ENCODE results near the gene EHD4.

Gene EHD4

DNA sequence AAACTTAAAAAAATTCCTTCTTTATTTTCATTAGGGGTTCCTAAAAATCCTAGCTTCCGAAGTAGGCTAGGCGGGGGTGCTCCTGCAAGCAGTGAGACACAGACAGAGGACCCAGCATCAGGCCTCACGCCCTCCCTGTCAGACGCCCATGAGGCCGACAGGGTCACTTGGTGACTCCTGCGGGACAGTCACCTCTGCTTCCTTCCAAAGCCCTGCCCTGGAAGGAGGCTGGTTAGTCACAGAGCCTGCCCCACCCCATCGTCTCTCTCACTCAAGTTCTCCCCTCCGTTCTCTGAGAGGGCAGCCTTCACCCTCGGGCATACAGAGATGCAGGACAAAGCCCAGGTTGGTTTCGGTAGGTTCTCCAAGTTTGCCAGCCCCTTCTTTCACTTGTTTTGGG is 38.6 kb downstream of the EHD4 start:
- no peak for DNase-seq

DNA sequence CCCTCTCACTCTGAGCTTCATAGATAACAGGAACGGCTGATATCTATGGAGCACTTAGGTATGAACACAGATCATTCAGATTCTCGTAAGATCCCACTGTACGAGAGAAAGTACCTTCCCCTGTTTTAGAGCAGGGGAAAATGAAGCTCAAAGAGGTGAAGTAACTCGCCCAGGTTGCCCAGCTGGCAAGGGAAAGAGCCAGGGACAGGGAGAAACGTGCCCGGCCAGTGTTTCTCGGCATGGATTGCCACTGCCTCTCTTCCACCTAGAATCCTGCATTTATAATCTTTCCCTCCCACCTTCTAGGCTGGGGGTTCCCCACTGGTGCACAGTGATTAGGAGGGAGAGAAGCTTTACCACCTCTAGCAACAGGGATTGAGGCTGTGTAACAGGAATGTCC is 39.0 kb downstream of the EHD4 start:
- no peak for DNase-seq

DNA sequence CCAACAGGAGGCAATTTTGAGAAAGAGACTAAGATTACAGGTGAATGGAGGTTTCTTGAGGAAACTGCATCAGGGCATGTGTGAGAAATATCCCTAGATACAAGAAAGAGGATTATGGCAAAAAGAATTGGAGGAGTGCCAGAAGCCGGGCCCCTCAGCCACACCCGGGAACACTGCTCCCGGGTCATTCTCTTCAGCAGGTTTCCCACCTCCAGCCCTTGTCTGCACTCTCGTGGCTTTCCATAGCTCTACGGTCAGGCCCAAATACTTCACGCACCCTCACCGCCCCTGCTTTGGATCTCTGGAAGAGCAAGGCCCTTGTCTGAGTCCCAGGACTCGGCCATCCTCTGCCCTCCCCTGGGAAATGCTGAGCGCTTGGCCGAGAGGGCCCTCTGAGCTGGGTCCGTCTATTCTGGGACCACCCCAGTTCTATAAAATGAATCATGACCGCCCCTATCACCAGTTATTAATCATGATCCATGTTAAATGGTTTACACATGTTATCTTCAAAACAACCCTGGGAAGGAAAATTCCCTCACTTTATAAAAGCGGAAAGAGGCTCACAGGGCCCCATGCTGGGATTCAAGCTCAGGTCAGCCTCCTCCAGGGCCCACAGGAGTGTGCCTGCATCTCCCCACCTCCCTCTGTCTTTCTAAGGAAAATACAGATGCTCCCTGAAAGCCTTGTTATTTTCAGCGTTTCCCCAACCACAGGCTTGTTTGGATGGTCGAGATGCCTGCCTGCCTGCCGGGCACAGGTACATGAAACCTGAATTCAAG is 39.7 kb downstream of the EHD4 start:
- no peak for DNase-seq

DNA sequence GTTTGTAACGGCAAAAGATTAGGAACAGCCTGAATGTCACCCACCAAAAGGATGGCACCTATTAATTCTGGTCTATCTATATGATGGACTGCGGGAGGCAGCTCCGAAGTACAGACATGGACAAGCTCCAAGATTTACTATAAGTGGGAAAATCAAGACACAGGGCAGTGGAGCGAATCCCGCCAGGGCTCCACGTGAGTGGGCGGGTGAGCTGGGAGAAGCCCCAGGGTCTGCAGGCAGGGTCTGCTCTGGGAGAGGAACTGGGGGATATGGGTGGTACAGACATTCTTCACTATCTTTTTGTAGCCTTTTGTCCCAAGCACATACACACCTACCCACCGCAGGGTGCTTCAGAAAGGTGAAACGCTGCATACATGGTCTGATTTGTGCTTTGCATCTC is 40.3 kb downstream of the EHD4 start:
- DNase-seq = no peak

DNA sequence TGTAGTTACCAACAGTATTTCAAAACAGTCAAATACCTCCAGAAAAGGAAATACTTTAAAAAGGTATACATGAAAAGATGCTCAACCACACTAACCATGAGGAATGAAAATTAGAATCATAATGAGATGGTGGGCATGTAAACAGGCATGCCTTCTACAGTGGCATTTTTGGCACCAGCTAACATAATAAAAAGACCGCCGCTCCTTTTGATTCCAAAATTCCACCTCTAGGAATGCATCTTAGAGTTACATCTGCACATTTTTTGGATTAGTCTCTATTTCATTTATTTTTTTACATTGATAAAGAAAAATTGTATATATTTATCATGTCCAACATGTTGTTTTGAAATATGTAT is 41.5 kb downstream of the EHD4 start:
- no peak for DNase-seq

DNA sequence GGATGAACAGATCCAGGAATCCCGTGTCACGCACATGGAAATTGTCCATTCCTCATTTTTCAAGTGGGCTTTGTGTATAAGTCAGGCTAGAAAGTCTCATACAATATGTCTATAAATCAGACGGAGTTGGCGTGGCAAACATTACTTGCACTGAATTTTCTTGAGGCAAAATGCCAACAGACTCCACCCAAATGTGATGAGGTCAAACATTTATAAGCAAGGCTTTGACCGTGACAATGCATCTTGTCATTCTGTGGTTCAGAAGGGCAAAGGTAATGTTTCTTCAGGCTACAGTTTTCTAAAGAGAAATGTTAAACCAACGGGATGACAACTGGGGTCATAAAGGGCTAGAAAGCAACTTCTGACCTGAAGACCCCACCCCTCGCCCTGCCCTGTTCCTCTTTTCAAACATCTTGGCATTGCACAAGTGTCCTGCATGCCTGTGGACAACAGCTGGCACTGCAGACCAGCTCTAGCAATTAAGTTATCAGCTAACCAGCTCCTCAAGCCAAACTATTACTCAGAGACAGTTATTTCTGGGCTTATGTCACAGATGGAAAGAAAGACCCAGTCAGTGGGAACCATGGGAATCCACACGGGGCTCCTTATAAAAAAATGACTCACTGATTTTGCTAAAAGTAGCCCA is 42.0 kb downstream of the EHD4 start:
- no peak for DNase-seq

DNA sequence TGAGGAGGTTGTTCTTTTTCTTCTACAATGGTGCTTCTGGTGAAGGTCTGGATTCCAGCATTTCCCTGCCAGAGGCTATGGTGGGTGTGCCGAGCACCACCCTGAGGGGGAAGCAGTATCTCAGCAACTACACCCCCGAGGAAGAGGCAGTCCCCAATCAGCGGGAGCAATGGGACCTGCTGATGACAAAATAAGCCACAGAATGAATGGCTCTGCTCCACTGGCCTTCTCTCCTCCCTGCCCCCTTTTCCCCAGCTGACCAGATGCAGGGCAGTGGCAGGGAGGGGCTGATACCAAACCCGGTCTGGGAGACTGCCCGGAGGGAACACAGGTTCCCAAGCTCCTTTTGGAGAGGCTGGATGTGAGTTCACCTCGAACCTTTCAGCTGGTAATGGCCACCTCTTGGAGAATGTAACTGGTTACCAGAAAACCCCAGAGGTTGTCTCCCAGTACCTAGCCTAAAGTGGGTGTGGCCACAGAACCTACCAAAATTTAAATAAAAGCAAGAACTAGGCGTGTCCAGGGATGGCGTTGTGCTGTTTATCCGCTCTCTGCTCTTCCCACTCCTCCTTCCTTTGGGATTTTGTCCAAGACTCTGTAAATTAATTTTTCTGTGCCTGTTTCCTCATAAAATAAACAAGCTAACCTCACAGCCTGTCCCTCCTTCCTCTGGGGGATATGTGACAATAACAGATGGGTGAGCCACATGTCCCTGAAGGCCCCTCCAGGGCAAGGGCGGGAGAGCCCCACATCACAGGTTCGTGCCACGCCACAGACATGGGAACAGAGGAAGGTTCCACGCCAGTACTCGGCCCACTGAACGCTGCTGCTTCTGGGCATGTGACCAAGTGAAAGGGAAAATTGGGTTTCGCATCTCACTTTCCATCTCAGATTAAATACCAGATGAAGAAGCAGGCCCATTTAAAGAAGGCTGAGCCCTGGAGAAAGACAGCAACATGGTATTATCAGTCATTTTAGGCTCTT is 43.4 kb downstream of the EHD4 start:
- DNase-seq = no peak

DNA sequence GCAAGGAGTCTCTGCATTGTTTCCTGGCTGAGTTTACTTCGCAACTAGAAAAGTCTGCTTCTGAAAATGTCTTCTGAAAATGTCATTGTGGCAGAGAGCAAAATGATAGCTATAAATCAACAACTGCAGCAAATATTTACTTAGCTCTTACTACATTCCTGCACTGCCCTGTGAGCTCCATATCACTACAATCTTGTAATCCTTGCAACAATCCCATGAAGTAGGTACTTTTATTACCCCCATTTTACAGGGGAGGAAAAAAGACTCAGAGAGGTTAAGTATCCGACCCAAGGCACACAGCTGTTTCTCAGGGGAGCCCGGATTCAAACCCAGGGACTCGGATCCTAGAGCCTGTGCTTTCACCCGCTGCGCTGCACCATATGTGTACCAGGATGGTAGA is 44.3 kb downstream of the EHD4 start:
- no peak for DNase-seq

DNA sequence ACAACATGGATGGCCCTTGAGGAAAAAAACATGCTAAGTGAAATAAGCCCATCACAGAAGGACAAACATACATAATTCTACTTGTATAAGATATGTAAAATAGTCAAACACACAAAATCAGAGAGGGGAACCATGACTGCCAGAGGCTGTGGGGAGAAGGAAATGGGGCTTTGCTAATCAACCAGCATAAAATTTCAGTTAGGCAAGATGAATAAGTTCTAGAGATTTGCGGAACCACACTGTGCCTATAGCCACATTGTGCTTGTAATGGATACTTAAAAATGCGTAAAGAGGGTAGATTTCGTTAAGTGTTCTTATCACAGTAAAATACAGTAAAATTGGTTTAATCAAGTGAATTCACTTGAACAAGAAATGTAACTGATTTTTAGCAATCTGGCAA is 44.8 kb downstream of the EHD4 start:
- DNase-seq = no peak

DNA sequence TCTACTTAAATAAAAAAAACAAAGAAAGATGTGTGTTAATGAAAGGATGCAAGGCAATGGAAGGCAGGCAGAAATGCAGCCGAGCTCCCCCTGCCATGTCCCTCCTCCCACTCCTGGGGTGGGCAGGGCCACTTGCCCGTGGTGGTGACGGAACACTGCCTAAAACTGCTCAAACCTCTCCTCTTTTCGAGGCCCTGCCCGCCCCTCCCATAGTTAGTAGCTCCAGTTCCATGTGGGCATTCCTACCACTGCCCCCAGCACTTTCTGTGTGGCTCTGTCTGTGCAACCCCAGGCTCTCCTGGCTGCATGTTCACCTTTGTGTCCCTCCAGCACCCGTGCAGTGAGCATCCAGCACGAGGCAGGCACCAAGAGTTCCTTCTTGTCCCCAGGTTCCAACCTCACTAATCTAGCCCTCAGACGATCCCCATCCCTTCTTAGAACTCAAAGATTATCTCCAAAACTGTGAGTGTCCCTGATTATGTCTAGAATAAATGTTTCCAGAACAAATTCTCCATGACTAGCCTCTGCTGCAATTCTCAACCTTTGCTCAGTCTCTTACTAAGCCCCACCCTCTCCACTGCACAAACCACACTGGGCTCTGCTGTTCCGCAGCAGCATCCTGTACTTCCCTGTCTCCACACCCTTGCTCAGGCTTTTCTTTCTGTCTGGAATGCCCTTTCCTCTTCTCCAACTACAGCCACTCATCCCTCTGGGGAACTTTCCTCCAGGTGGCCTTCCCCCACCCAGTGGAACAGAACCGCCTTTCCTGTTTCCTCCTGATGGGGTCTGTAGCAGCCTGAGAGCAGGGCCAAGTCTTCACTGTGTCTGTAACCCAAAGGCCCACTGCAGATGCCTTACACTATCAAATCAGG is 45.9 kb downstream of the EHD4 start:
- DNase-seq = no peak

DNA sequence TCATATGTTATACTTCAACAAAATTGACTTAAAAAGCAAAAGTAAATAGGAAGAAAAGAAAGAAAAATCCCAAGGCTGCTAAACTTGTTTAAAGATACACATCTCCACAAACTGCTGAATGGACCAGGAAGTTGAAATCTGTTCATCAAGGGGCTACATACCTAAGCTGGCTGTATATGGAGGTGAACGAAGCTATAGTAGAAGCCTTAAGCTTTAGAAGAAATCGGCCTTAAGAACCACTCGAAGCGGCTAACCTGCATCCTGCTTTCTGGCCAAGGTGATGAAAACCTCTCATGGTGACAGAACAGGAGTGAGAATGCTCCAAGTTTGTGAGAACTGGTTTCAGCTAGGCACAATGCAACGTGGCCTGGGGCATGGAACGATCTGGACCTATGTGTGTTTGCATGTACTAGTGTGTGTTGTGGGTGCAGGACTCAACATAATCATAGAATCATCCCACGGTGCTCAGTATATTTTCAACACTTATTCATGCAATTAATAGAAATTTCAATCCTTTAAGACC is 47.2 kb downstream of the EHD4 start:
- no peak for DNase-seq

DNA sequence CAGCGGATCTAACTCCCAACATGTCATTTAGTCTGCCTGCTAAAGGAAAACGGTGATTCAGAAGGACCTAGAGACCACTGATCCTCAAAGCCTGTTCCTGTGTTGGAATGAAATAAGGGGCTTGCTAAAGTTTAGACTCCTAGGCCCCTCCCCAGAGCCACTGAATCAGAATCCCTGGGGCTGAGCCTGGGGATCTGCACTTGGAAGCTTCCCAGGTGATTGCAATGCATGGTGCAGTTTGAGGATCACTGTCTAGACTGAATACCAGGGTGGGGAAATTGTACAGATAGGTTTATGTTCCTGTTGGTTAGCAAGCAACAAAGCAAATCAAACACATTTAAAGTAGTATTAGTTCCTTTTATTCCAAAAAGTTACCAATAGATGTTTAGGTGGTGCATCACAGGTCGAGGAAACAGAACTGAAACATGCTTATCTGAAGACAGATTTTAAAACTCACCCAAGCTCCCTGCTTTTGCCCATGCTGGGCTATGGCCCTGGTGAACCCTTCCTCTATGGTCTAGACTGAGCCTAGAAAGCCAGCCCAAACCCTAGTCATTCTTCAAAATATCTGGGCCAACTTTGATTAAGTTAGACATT is 48.9 kb downstream of the EHD4 start:
- no peak for DNase-seq

DNA sequence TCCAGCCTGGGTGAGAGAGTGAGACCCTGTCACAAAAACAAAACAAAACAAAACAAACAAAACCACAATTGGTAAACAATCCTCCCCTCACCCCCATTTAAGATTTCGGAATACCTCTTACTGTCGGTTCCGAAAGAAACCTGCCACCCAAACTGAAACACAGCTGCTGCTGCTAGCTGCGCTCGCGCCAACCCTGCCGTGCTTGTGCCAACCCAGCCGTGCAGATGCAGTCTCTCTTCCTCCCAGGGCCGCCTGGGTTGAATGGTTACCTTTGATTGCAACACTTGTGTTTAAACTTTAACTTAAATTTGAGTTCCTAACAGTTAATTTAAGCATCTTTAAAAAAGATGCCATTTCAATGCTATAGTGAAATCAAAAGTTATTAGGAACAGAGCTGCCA is 50.0 kb downstream of the EHD4 start:
- no peak for DNase-seq

DNA sequence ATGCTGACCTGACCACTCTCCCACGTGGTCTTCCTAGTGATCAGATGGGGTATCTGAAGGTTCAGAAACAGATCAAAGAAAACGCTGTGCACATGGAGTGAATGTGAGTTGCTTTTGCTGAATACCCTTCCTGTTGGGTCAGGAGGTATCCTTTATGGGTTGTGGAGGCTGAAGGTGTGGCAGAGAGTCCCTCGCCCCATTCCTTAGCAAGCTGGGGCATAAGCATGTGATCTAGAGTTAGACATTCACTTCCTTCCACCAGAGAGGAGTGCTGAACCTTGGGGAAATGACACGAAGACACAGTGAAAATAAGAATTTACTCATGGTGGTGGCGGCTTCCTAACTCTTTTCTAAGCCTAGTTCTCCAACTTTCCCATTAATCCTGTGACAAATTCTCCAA is 50.7 kb downstream of the EHD4 start:
- no peak for DNase-seq

DNA sequence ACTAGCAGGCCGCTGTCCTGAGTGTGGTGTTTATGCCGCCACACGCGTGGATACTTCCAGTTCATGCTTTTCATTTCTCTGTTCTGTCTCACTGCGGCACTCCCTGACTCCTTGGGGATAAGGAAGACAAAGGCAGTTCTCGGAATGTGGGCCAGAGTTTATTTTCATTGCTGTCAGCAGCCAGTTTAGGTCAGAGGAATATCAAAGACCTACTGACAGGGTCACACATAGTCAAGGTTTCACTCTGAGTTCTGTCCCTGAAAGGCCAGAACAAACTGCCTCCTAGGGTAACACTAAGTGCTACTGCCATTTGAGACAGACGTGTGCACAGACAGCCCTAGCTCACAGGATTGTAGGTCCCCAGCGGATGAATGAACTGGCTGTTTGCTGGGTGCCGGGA is 51.2 kb downstream of the EHD4 start:
- no peak for DNase-seq

DNA sequence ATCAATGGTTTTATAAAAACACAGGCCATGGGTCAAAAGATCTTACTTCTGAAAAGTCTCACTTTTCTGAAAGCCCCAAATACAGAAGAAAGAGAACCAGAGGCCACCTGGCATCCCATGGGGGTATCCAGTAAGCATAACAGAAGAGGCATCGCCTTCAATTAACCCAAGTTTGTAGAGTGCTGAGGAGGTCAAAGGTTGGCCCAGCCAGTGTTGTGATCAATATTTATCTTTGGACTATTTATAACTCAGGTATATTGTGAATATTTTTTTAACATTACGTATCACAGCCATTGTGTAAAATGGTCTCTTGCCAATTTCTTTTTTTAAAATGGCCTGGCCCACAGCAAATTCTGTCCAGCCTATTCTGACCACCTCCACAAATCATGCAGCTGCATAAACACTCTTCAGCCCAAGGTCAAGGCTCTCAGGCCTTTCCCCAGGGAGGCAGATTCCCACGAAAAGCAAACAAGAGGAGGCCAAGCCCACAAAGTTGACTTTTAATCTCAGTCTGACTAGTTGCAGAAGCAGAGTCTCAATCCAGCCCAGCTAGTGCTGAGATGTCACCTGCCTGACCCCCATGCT is 52.3 kb downstream of the EHD4 start:
- no peak for DNase-seq

DNA sequence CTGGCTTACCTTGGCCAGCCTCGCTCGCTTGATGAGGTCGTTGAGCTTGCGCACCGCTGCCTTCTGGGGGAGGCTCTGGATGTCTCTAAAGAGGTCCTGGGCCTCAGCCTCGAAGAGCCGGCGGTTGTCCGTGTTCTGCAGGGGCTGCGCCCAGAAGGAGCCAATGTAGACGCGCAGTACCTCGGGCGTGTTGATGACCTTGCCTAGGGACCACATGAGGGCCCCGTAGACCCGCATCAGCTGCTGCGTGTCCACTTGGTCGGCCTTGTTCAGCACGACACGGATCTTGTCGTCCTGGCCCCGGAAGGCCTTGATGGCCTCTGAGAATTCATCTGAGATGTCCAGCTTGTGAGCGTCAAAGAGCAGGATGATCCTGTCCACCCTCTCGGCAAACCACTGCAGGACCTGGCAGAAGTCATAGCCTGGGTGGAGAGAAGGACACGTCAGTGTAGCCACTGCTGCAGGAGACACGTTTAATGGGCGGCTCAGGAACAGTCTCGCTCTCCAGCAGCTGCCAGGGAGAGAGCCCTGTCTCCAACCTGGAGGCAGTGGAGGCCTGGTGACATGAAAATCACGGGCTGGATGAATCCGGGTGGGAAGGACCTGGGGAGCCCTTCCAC is 53.0 kb downstream of the EHD4 start:
- no peak for DNase-seq

DNA sequence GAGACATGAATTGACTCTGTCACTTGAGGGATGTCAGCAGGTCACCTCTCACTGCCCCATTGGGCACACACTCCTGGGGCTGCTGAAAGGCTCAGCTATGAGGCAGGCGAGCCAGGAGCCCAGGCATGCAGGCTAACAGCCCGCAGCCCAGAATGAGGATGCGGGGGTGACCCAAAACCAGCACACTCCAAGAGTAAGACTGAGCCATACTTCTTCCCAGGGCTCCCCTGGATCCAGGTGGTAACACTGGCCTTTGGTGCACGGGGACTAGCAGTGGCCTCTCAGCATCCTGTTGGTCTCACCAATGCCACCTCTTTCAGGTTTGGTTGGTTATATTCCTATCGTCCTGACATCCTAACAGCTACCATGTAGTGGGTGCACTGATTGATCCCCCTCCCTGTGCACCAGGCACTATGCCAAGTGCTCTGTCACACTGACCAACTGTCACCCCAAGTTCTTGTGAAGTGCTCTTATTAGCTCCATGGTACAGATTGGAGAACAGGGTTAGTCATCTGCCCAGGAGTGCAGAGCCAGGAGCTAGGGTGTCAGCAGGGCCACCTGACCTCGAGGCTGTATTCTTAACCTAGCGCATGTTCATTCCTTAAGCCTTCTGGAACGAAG is 53.7 kb downstream of the EHD4 start:
- DNase-seq = no peak

DNA sequence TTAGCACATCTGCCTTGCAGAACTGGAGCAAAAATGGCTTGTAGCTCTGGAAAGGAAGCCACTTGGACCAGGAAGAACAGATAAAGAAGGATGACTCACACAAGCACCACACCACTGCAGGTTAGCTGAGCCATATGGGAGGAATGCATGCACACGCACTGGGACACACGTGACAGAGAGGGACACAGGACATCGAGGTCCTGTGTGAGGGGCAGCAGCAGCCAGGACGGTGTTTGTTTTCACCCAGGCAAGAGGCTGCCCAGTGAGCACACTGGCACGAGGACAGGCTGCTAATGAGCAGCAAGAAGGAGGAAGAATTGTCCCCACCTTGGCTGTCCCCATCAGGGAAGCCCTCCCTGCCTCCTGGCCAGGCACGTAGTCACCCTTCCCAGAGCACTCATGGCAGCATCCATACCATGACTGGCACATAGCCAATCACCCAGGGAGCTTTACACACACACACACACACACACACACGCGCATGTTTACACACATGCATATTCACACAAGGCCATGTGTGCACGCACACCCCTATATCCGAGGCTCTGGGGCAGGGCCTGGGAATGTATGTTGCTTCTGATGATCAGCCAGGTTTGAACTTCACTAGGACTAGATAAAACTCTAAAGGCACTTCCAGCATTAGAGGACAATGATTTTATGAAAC is 54.5 kb downstream of the EHD4 start:
- DNase-seq = no peak
